DND-41 (cell line): ENCODE results near the gene KAT6B.

Experiments used
- ATAC-seq: fragments of 200-7000 bp; cut with Tn5 transposase; 3 replicates; pipeline ENCODE4 v1.9.1; 2021; ENCODE audit warnings: low read depth; ENCODE audit not compliant: insufficient read depth
- DNase-seq: peaks from one replicate; pipeline ENCODE4 v3.0.0-alpha.2; 2020
- H2AFZ ChIP-seq: 2 replicates; pipeline ENCODE4 v1.6.0; 2012; ENCODE audit warnings: low read depth, low read length
- H3K27ac ChIP-seq: 2 replicates; pipeline ENCODE4 v1.5.1; 2012; ENCODE audit warnings: low read length, inconsistent platforms
- H3K27me3 ChIP-seq: fragments of 200-600 bp; sonication (generic); 2 replicates; pipeline ENCODE4 v1.6.0; 2012; ENCODE audit warnings: low read length, mild to moderate bottlenecking, inconsistent platforms; ENCODE audit not compliant: insufficient read depth, poor library complexity
- H3K36me3 ChIP-seq: 2 replicates; pipeline ENCODE4 v1.5.1; 2012; ENCODE audit warnings: low read length, inconsistent platforms; ENCODE audit not compliant: insufficient read depth
- H3K4me1 ChIP-seq: 2 replicates; pipeline ENCODE4 v1.5.1; 2012; ENCODE audit warnings: mild to moderate bottlenecking, low read length; ENCODE audit not compliant: insufficient read depth
- H3K4me2 ChIP-seq: 2 replicates; pipeline ENCODE4 v1.6.0; 2012; ENCODE audit warnings: mild to moderate bottlenecking, moderate library complexity, low read length, inconsistent platforms; ENCODE audit not compliant: insufficient read depth
- H3K4me3 ChIP-seq, 2 experiments: fragments of 200-600 bp in 1 of 2; shearing (Covaris generic) in 1 of 2; 2 replicates each; pipeline ENCODE4 v1.5.1; 2012 to 2016; ENCODE audit warnings: inconsistent platforms in 2 of 2, low read length in 2 of 2, mild to moderate bottlenecking in 2 of 2, low read depth in 1 of 2, moderate library complexity in 1 of 2
- H3K79me2 ChIP-seq: 2 replicates; pipeline ENCODE4 v1.6.0; 2012; ENCODE audit warnings: low read length, inconsistent platforms; ENCODE audit not compliant: insufficient read depth
- H3K9ac ChIP-seq: 2 replicates; pipeline ENCODE4 v1.6.0; 2012; ENCODE audit warnings: low read depth, mild to moderate bottlenecking, inconsistent platforms, low read length, moderate library complexity
- H3K9me3 ChIP-seq: 2 replicates; pipeline ENCODE4 v1.5.1; 2012; ENCODE audit warnings: low read length, moderate library complexity, mild to moderate bottlenecking, inconsistent platforms; ENCODE audit not compliant: insufficient read depth, severe bottlenecking
- H4K20me1 ChIP-seq: 2 replicates; pipeline ENCODE4 v1.6.0; 2012; ENCODE audit warnings: low read length; ENCODE audit not compliant: insufficient read depth
- EZH2 ChIP-seq: IDR thresholded peaks from 3 replicates; pipeline ENCODE4 v1.6.1; 2012; ENCODE audit warnings: borderline replicate concordance, low read depth, mild to moderate bottlenecking, moderate library complexity, low read length, inconsistent platforms; ENCODE audit not compliant: severe bottlenecking
- TF ChIP-seq, protein P1 (sequence below): IDR thresholded peaks from 2 replicates; pipeline ENCODE4 v1.5.1; 2012; ENCODE audit warnings: borderline replicate concordance, low read length, moderate library complexity, mild to moderate bottlenecking; ENCODE audit not compliant: poor library complexity, severe bottlenecking; ENCODE audit errors: extremely low read depth

The KAT6B gene

GRCh38 chr10:74821501-74821900 is 4.9 kb upstream of the KAT6B start:
- H3K9me3 ChIP-seq, result no peaks in the 10 kb centered on the region
- H3K4me3 ChIP-seq, result no peak overlapping the region
- H4K20me1 ChIP-seq, result no peaks in the 10 kb centered on the region
- H3K27ac ChIP-seq, result no peak overlapping the region
- no peak overlapping the region for H3K4me2 ChIP-seq
- H3K9ac ChIP-seq, result no peak overlapping the region
- no peaks in the 10 kb centered on the region for H3K79me2 ChIP-seq
- DNase-seq (no peak), ATAC-seq (no peak)
- H3K27me3 ChIP-seq, result no peaks in the 10 kb centered on the region
- TF ChIP-seq EZH2, result no peak
- TF ChIP-seq, protein P1, sequence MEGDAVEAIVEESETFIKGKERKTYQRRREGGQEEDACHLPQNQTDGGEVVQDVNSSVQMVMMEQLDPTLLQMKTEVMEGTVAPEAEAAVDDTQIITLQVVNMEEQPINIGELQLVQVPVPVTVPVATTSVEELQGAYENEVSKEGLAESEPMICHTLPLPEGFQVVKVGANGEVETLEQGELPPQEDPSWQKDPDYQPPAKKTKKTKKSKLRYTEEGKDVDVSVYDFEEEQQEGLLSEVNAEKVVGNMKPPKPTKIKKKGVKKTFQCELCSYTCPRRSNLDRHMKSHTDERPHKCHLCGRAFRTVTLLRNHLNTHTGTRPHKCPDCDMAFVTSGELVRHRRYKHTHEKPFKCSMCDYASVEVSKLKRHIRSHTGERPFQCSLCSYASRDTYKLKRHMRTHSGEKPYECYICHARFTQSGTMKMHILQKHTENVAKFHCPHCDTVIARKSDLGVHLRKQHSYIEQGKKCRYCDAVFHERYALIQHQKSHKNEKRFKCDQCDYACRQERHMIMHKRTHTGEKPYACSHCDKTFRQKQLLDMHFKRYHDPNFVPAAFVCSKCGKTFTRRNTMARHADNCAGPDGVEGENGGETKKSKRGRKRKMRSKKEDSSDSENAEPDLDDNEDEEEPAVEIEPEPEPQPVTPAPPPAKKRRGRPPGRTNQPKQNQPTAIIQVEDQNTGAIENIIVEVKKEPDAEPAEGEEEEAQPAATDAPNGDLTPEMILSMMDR, result no peak
- no peaks in the 10 kb centered on the region for H3K36me3 ChIP-seq
- peaks cover 12% of the 10 kb centered on the region for H3K4me1 ChIP-seq
- no peak overlapping the region for H2AFZ ChIP-seq

GRCh38 chr10:74822101-74822500 is 4.3 kb upstream of the KAT6B start:
- H3K9me3 ChIP-seq, result no peaks in the 10 kb centered on the region
- no peaks in the 10 kb centered on the region for H3K27me3 ChIP-seq
- H3K4me3 ChIP-seq, result no peak overlapping the region
- no peak overlapping the region for H3K9ac ChIP-seq
- no peaks in the 10 kb centered on the region for H3K36me3 ChIP-seq
- peaks cover 14% of the 10 kb centered on the region for H3K4me1 ChIP-seq
- ATAC-seq, result no peak
- TF ChIP-seq EZH2, result no peak
- TF ChIP-seq, protein P1, result no peak
- H3K27ac ChIP-seq, result no peak overlapping the region
- H4K20me1 ChIP-seq, result no peaks in the 10 kb centered on the region
- DNase-seq, result no peak
- H2AFZ ChIP-seq, result no peak overlapping the region
- peaks cover 2% of the 10 kb centered on the region for H3K79me2 ChIP-seq
- H3K4me2 ChIP-seq, result no peak overlapping the region

DNA sequence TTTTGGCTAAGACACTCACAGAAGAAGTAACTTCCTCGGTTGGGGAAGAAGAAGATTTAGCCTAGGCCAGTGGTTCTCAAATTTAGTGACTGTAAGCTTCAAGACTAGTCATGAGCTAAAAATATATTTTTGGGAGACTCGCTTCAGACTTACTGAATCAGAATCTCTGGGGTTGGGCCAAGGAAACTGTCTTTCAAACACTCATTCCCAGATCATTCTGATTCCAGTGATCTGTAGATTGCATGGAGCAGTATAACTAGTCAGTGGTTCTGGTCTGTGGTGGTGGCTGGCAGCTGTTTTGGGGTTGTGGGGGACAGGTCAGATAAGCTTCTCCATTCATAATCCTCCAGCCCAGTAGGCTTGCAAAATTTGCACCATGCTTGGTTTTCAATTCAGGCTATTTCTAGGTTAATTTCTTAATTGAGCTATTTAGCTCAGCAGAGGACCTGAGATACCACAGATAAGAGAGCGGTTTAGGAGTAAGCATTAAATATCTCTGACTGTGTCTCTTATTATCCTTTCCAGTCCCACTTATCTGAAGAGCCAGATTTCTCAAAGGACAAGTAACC is 3.8 kb upstream of the KAT6B start:
- H3K27me3 ChIP-seq, result no peaks in the 10 kb centered on the region
- ATAC-seq, result no peak
- H3K4me1 ChIP-seq, result peaks cover 20% of the 10 kb centered on the region
- H4K20me1 ChIP-seq, result no peaks in the 10 kb centered on the region; the same call in 1 of the 2 replicates
- no peaks in the 10 kb centered on the region for H3K36me3 ChIP-seq
- DNase-seq, result no peak
- H3K79me2 ChIP-seq, result peaks cover 7% of the 10 kb centered on the region
- no peak for TF ChIP-seq EZH2
- TF ChIP-seq, protein P1, result no peak
- no peak overlapping the region for H2AFZ ChIP-seq
- H3K9ac ChIP-seq, result no peak overlapping the region
- no peak overlapping the region for H3K27ac ChIP-seq
- no peak overlapping the region for H3K4me3 ChIP-seq
- H3K9me3 ChIP-seq, result no peaks in the 10 kb centered on the region
- H3K4me2 ChIP-seq, result no peak overlapping the region
